HG03060 (cell line): ENCODE data around the gene RAB3IP.
"Not testable (repeated sequence)": the region's sequence is repeated elsewhere in the genome, so short reads cannot be mapped to it uniquely, and the experiment has no call there.

Experiments used
- ATAC-seq: cut with Tn5 transposase; IDR thresholded peaks from one replicate; pipeline ENCODE4 v1.9.1; 2021; ENCODE audit warnings: low read depth, moderate number of reproducible peaks; ENCODE audit not compliant: unreplicated experiment

RAB3IP gene

GRCh38 chr12:69755302-69755701 is 16.6 kb downstream of the RAB3IP start:
- no peak for ATAC-seq

GRCh38 chr12:69756088-69756755 is 17.6 kb downstream of the RAB3IP start:
- ATAC-seq: no peak

DNA sequence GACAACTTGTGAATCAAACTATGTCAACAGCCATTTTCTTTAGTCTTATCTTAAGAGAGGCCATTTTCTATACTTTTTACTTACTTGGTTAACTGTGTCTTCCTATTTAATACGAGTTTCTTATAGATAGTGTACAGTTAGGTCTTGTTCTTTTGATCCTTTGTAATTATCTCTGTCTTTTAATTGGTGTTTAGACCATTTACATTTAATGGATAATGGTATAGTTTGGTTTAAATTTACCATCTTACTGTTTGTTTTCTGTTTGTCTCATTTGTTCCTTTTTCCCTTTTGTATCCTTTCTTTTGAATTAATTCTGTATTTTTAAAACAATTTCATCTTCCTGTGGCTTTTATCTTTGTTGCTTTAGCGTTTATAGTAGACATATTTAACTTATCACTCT is 19.4 kb downstream of the RAB3IP start:
- no peak for ATAC-seq

DNA sequence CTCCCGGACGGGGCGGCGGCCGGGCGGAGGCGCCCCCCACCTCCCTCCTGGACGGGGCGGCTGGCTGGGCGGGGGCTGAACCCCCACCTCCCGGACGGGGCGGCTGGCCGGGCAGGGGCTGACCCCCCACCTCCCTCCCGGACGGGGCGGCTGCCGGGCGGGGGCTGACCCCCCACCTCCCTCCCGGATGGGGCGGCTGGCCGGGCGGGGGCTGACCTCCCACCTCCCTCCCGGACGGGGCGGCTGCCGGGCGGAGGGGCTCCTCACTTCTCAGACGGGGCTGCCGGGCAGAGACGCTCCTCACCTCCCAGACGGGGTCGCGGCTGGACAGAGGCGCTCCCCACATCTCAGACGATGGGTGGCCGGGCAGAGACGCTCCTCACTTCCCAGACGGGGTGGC is 20.9 kb downstream of the RAB3IP start:
- ATAC-seq: not testable (repeated sequence)

DNA sequence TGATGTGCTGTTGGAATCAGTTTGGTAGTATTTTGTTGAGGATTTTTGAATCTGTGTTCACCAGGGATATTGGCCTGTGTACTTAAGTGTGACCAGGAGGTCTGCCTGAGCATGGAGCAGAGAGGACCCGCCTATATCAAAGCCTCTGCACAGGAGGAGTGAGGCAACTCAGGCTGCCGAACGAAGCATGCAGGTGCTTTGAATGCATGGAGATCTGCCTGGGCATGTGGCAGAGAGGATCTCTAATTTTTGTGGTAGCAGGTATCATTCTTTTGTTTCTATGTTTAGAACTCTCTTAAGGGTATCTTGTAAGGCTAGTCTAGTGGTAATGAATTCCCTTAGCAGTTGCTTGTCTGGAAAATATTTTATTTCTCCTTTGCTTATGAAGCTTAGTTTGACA is 26.9 kb downstream of the RAB3IP start:
- no peak for ATAC-seq

DNA sequence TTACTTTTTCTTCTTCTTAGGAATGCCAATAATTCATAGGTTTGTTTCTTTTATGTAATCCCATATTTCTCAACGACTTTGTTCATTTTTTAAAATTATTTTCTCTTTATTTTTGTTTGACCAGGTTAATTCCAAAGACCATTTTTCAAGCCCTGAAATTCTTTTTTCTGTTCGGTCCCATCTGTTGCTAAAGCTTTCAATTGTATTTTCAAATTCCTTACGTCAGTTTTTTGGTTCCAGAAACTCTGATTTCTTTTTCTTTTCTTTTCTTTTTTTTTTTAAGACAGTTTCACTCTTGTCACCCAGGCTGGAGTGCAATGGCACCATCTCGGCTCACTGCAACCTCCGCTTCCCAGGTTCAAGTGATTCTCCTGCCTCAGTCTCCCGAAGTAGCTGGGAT is 27.6 kb downstream of the RAB3IP start:
- no peak for ATAC-seq

- no peak for ATAC-seq
Observed at GRCh38 chr12:69779928-69780327, 41.3 kb downstream of the RAB3IP start.

- no peak for ATAC-seq
Observed at GRCh38 chr12:69783365-69783764, 44.7 kb downstream of the RAB3IP start.

- ATAC-seq: no peak
Observed at GRCh38 chr12:69789351-69789750, 50.7 kb downstream of the RAB3IP start.

DNA sequence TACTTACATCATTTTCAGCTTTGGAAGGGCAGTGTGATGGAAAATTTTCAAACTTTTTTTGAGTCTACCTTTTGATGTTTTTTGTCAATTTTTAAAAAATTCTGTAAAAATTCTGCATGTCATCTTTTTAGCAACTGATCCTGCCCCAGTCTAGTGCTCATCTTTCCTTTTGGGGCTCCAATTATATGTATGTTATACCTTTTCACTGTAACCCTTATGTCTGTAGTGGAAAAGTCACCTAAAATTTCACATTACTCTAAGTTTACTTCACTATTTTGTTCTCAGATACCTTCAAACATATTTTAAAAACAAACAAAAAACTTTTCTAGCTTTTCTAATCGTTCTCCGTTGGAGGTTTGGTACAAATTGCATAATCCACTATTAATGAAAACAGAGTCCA is 53.9 kb downstream of the RAB3IP start:
- no peak for ATAC-seq

- not testable (repeated sequence) for ATAC-seq
Observed at GRCh38 chr12:69807101-69807897, 68.6 kb downstream of the RAB3IP start.

DNA sequence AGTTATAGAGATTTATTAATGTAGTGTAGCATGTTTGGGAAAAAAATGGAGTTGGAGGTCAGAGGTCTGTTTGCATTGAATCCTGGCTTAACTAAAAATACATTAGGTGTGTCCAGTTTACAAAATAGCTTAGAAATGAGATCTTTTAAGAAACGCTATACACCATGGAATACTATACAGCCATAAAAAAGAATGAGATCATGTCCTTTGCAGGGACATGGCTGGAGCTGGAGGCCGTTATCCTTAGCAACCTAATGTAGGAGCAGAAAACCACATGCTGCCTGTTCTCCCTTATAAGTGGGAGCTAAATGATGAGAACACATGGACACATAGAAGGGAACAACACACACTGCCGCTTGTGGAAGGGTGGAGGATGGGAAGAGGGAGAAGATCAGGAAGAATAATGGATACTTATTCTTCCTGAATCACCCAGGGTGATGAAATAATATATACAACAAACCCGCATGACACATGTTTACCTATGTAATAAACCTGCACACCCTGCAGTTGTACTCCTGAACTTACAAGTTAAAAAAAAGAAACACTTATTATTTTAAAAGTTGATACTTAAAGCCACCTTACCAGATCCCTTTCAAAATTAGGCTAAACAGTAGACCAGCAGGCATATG is 72.3 kb downstream of the RAB3IP start:
- ATAC-seq: no peak

DNA sequence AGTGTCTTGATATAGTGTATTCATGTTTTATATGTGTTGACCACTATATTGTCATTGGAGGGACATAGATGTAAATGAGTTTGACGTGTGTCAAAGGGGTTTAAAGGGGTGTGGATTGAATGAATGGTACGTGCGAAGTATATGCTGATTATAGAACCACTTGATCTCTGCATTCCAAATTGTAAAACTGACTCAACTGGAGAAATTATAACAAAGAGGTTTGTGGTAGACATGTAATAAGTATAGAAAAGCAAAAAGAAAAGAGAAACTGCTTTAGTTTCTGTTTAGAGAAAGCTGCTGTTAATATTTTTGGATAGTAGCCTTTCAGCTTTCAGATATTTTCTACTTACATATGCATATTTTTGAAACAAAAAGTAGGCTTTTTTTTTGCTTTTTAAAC is 77.4 kb downstream of the RAB3IP start:
- no peak for ATAC-seq

DNA sequence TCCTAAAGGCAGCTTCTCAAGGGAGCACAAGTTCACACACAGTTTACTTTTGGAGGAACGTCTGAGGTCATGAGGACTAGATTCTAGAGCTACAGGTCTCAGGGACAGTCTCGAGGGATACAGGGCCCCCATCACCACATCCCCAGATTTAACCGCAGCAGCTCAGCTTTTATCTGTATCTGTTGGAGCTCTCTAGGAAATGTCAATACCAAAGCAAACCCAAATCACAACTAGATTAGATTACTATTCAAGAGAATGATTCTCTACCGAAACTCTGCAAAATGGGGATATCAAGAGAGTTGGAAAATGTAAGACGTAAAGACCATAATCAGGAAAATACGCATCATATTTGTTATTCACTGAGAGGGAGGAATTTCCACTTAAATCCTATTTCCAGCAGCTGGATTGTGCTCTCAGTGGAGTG is 82.4 kb downstream of the RAB3IP start:
- ATAC-seq: no peak

- no peak for ATAC-seq
Observed at GRCh38 chr12:69821456-69822159, 82.9 kb downstream of the RAB3IP start.

DNA sequence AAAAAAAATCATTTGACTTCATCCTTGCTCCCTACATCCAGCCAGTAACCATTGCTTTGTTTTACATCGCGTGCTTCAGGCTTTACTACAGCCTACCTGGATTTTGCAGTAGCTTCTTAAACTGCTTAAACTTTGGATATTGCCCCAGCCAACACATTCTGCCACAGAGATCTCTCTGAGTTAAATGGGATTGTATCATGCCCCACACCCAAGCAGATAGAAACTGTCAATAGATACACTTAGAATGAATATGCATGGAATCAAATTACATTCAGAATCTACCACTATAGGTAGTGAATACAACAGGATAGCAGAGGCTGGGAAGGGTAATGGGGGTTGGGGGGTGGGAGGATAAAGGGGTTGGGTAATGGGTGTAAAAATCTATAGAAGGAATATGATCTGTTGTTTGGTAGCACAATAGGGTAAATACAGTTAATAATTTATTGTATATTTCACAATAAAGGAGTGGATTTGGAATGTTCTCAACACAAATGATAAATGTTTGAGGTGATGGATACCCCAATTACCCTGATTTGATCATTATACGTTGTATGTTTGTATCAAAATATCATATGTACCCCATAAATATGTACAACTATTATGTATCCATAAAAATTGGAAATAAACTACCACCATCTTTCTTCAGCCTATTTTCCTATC is 83.7 kb downstream of the RAB3IP start:
- ATAC-seq: no peak

DNA sequence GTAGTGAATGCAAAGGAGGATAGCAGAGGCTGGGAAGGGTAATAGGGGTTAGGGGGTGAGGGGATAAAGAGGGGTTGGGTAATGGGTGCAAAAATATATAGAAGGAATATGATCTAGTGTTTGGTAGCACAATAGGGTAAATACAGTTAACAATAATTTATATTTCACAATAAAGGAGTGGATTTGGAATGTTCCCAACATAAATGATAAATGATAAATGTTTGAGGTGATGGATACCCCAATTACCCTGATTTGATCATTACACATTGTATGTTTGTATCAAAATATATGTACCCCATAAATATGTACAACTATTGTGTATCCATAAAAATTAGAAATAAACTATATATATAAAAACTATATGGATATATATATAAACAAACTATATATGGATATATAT is 85.4 kb downstream of the RAB3IP start:
- no peak for ATAC-seq

- ATAC-seq: no peak
Observed at GRCh38 chr12:69824966-69825560, 86.4 kb downstream of the RAB3IP start, which contains the start of gene MYRFL. MYRFL (plus strand) TSS chr12:69825227; CDS start chr12:69825518, 291 bp downstream.

GRCh38 chr12:69828897-69829296 is 90.2 kb downstream of the RAB3IP start:
- ATAC-seq: no peak

DNA sequence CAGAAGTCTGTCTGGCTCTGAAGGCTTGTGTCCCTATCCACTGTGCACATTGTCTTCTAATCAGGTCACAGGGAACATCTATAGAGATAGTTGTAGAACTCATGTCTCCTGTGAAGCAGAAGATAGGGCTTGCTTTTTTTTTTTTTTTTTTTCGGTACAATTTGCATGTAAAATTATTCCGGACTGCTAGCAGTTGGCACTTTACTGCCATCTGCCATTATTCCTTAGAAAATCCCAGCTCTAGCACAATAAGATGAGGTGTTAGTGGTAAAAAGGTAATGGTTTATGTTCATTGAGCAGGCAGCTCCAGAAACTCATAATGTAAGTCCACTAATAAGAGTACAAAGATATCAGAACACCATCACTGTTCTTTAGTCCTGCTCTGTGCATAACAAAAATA is 95.0 kb downstream of the RAB3IP start:
- no peak for ATAC-seq
